Keratinocyte (primary cell): ENCODE measurements around the gene MYO1E. TPM values are rescaled to one million over a fixed set of nuclear protein-coding genes. Genes with fewer than 3 reads are reported as not detected.
A peak's percentile ranks its signal among the peaks of the same experiment; 100 is the strongest.

Experiments
- DNase-seq: peaks from one replicate; pipeline ENCODE4 v3.0.0-alpha.2; 2011; ENCODE audit warnings: low read depth, missing footprints, low spot score
- FAIRE-seq: peaks from 2 replicates; lab custom pipeline; 2011; peaks lifted over from hg19 to GRCh38; lab: Jason Lieb, UNC
- H2AFZ ChIP-seq: 2 replicates; pipeline ENCODE4 v1.6.0; 2012; ENCODE audit warnings: low read length, control low read depth, inconsistent platforms; ENCODE audit not compliant: control insufficient read depth
- H3K27ac ChIP-seq: 2 replicates; pipeline ENCODE4 v1.5.1; 2011; ENCODE audit warnings: low read length; ENCODE audit not compliant: control insufficient read depth, insufficient read depth
- H3K27me3 ChIP-seq: 3 replicates; pipeline ENCODE4 v1.6.0; 2011; ENCODE audit warnings: low read length; ENCODE audit not compliant: control insufficient read depth, insufficient read depth; ENCODE audit errors: extremely low read depth
- H3K36me3 ChIP-seq, 2 experiments: 2 replicates in 1 of 2; 3 replicates in 1 of 2; pipeline ENCODE4 v1.5.1; 2011; ENCODE audit warnings: low read length in 2 of 2, mild to moderate bottlenecking in 1 of 2; ENCODE audit not compliant: control insufficient read depth in 2 of 2, insufficient read depth in 2 of 2; ENCODE audit errors: extremely low read depth in 1 of 2
- H3K4me1 ChIP-seq: 3 replicates; pipeline ENCODE4 v1.5.1; 2011; ENCODE audit warnings: low read length; ENCODE audit not compliant: control insufficient read depth, insufficient read depth; ENCODE audit errors: extremely low read depth
- H3K4me2 ChIP-seq: 3 replicates; pipeline ENCODE4 v1.6.0; 2011; ENCODE audit warnings: low read depth, low read length; ENCODE audit not compliant: control insufficient read depth, insufficient read depth; ENCODE audit errors: extremely low read depth
- H3K4me3 ChIP-seq, 3 experiments: fragments of 200-600 bp in 1 of 3; sonication (generic) in 1 of 3; 2 replicates in 2 of 3; 3 replicates in 1 of 3; pipeline ENCODE4 v1.5.1; 2011 to 2016; ENCODE audit warnings: low read length in 3 of 3, mild to moderate bottlenecking in 3 of 3, control low read depth in 2 of 3, inconsistent platforms in 1 of 3, low read depth in 1 of 3, mixed read lengths in 1 of 3, mixed run types in 1 of 3, moderate library complexity in 1 of 3; ENCODE audit not compliant: control insufficient read depth in 2 of 3, insufficient read depth in 2 of 3; ENCODE audit errors: extremely low read depth in 1 of 3
- H3K79me2 ChIP-seq: 2 replicates; pipeline ENCODE4 v1.6.0; 2012; ENCODE audit warnings: low read length; ENCODE audit not compliant: control insufficient read depth, insufficient read depth
- H3K9ac ChIP-seq: 3 replicates; pipeline ENCODE4 v1.6.0; 2011; ENCODE audit warnings: low read length; ENCODE audit not compliant: control insufficient read depth, insufficient read depth; ENCODE audit errors: extremely low read depth
- H3K9me1 ChIP-seq: 3 replicates; pipeline ENCODE4 v1.6.0; 2011; ENCODE audit warnings: low read length; ENCODE audit not compliant: control insufficient read depth, insufficient read depth; ENCODE audit errors: extremely low read depth
- H3K9me3 ChIP-seq: 2 replicates; pipeline ENCODE4 v1.5.1; 2012; ENCODE audit warnings: low read depth, low read length; ENCODE audit not compliant: control insufficient read depth
- H4K20me1 ChIP-seq: 3 replicates; pipeline ENCODE4 v1.6.0; 2011; ENCODE audit warnings: low read length; ENCODE audit not compliant: control insufficient read depth, insufficient read depth; ENCODE audit errors: extremely low read depth
- EZH2 ChIP-seq: IDR thresholded peaks from one replicate; pipeline ENCODE4 v1.6.1; 2012; ENCODE audit warnings: inconsistent platforms, mild to moderate bottlenecking, low read length, moderate library complexity
- dilution Hi-C: fragments of 300-500 bp; cut with MboI; formaldehyde crosslinking; loops from one replicate; pipeline ENCODE4 v1.7.0; 2020; ENCODE audit warnings: low sequenced_read_pairs; ENCODE audit not compliant: extremely low pct_ligation_motif_present
- polyA plus RNA-seq, 5 experiments: library from polyadenylated mRNA; depleted of rRNA in 3 of 5; stranded (reverse) in 3 of 5; stranded (forward) in 1 of 5; unstranded in 1 of 5; fragments of >200 nt; gene quantifications; 1 replicate in 1 of 5; 2 replicates in 3 of 5; 3 replicates in 1 of 5; pipeline versions ENCODE4 v1.2.1 to v1.2.3, GENCODE V29; 2011 to 2012; ENCODE audit warnings: missing spikeins in 2 of 5, low read depth in 1 of 5, low replicate concordance in 1 of 5
- TF ChIP-seq, protein P1 (sequence below), 3 experiments: IDR thresholded peaks in 1 of 3; conservative IDR thresholded peaks in 1 of 3; optimal IDR thresholded peaks in 1 of 3; 2 replicates in 2 of 3; 3 replicates in 1 of 3; pipeline versions ENCODE3 to v1.5.1; 2011; ENCODE audit warnings: low read length in 3 of 3, mild to moderate bottlenecking in 3 of 3, moderate library complexity in 2 of 3, control low read depth in 1 of 3, inconsistent platforms in 1 of 3; ENCODE audit not compliant: insufficient read depth in 2 of 3; ENCODE audit errors: extremely low read depth in 1 of 3

The MYO1E gene
- polyA plus RNA-seq, 1 donor (not counting 4 experiments of a cell fraction or from before 2014, with no cell fraction given): 213 TPM

DNA sequence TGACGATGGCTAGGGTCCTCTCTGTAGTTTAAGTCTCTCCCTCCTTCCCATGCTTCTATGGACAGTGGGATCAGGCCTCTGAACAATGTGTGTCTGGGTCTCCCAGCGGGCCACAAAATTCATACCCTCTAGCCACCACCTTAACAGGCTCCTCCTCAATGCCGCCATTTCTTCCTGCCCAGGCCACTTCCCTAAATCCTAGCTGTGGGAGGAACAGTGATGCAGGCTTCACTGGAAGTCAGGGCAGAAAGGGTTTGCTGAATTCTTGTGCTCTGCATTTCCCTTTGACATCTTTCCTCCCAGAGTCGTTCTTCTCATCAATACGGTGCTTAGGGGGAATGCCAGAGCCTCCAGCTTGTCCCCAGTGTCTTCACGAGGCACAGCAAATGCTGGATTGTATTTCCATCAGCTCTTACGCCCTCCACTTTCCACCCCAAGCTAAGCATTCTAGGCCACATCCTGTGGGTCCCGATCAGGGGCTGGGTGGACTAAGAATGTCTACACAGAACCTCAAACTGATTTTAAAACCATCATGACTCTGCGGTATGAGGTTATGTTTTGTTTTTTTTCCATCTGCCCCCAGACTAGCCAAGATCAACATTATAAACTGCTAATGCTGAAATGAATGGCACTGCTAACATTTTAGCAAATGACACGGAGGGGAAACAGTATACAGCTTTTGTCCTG is 177.9 kb downstream of the MYO1E start:
- Histone ChIP-seq H3K27ac (no peak overlapping the region), H3K36me3 (peaks cover 30 to 33% of the 10 kb centered on the region in 2 experiments), H3K27me3 (no peaks in the 10 kb centered on the region), H4K20me1 (peaks cover 3% of the 10 kb centered on the region), H3K79me2 (peaks cover 2% of the 10 kb centered on the region), H3K4me2 (no peak overlapping the region), H3K9me1 (peaks cover 3% of the 10 kb centered on the region), H3K9ac (no peak overlapping the region), H3K4me1 (peaks cover 26% of the 10 kb centered on the region), H3K4me3 (no peak overlapping the region), H2AFZ (no peak overlapping the region), H3K9me3 (no peaks in the 10 kb centered on the region)
- no peak for DNase-seq
- FAIRE-seq: no peak
- TF ChIP-seq, protein P1, sequence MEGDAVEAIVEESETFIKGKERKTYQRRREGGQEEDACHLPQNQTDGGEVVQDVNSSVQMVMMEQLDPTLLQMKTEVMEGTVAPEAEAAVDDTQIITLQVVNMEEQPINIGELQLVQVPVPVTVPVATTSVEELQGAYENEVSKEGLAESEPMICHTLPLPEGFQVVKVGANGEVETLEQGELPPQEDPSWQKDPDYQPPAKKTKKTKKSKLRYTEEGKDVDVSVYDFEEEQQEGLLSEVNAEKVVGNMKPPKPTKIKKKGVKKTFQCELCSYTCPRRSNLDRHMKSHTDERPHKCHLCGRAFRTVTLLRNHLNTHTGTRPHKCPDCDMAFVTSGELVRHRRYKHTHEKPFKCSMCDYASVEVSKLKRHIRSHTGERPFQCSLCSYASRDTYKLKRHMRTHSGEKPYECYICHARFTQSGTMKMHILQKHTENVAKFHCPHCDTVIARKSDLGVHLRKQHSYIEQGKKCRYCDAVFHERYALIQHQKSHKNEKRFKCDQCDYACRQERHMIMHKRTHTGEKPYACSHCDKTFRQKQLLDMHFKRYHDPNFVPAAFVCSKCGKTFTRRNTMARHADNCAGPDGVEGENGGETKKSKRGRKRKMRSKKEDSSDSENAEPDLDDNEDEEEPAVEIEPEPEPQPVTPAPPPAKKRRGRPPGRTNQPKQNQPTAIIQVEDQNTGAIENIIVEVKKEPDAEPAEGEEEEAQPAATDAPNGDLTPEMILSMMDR (optimal IDR thresholded peaks at IDR 0.05 in 1 of 3, IDR thresholded peaks at IDR 0.05 in 1 of 3, conservative IDR thresholded peaks at IDR 0.05 in 1 of 3; ENCODE audit: extremely low read depth in 1 of 3, insufficient read depth in 2 of 3, low read length in 3 of 3): no peak
- TF ChIP-seq EZH2: no peak
- dilution Hi-C loops: no loop called here

DNA sequence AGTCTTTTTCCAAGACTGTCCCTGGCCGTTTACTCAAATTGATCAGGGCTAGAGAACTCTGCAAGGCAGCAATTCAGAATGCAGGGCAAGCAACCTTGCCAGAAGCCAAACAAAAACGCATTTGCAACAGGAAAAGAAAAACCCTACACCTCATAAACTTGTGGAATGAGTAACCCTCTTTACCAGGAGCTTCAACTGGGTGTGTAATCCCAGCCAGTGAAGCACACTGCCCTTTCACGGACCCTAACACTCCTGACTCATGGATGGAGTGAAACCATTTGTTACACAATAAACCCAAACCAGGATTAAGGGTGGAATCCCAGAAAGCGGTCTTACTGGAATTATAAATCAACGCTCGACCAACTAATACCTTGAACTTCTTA is 180.8 kb downstream of the MYO1E start:
- peaks cover 34 to 37% of the 10 kb centered on the region in 2 experiments for H3K36me3 ChIP-seq
- H3K9me1 ChIP-seq: peaks cover 3% of the 10 kb centered on the region
- no peaks in the 10 kb centered on the region for H3K9me3 ChIP-seq
- peak; percentile 73 for DNase-seq
- no peak overlapping the region for H2AFZ ChIP-seq
- H3K27me3 ChIP-seq: no peaks in the 10 kb centered on the region
- H3K79me2 ChIP-seq: peaks cover 2% of the 10 kb centered on the region
- H3K27ac ChIP-seq: peak overlapping the region; percentile 97
- peak overlapping the region; percentile 94 for H3K4me2 ChIP-seq
- peak; percentile 95 for FAIRE-seq
- peaks cover 25% of the 10 kb centered on the region for H3K4me1 ChIP-seq
- dilution Hi-C loops: no loop called here
- H3K9ac ChIP-seq: peak overlapping the region; percentile 71
- no peak for TF ChIP-seq EZH2
- TF ChIP-seq, protein P1 (optimal IDR thresholded peaks at IDR 0.05 in 1 of 3, IDR thresholded peaks at IDR 0.05 in 1 of 3, conservative IDR thresholded peaks at IDR 0.05 in 1 of 3; ENCODE audit: extremely low read depth in 1 of 3, insufficient read depth in 2 of 3, low read length in 3 of 3): no peak
- H4K20me1 ChIP-seq: peaks cover 3% of the 10 kb centered on the region
- H3K4me3 ChIP-seq: peak overlapping the region in 2 of 3 experiments; percentile 52 to 61
